ENCODE data around the gene RBBP5. TPM values are rescaled to one million over a fixed set of nuclear protein-coding genes. Genes with fewer than 3 reads are reported as not detected.

The RBBP5 gene
- polyA plus RNA-seq, 1 donor, result 10.9 TPM

GRCh38 chr1:205056956-205057568, 64.7 kb downstream of the RBBP5 start:
- no peak for DNase-seq

- DNase-seq, result no peak
These were observed 65.6 kb downstream of the RBBP5 start for GRCh38 chr1:205056188-205056611.

- DNase-seq, result no peak
These were observed 67.8 kb downstream of the RBBP5 start for GRCh38 chr1:205054013-205054412.

- no peak for DNase-seq
These were observed 68.5 kb downstream of the RBBP5 start for GRCh38 chr1:205053296-205053695.

- DNase-seq, result no peak
These were observed 69.1 kb downstream of the RBBP5 start for GRCh38 chr1:205052690-205053089.

GRCh38 chr1:205049479-205049878, 72.3 kb downstream of the RBBP5 start:
- DNase-seq, result no peak

- DNase-seq, result no peak
These were observed 73.4 kb downstream of the RBBP5 start for GRCh38 chr1:205048382-205048781.

- DNase-seq, result no peak
These were observed 74.0 kb downstream of the RBBP5 start for GRCh38 chr1:205047764-205048231.

GRCh38 chr1:205046870-205047269, 74.9 kb downstream of the RBBP5 start:
- no peak for DNase-seq

GRCh38 chr1:205045146-205045545, 76.6 kb downstream of the RBBP5 start:
- DNase-seq, result no peak

GRCh38 chr1:205044741-205045140, 77.0 kb downstream of the RBBP5 start:
- no peak for DNase-seq

GRCh38 chr1:205043866-205044265, 77.9 kb downstream of the RBBP5 start:
- no peak for DNase-seq

- DNase-seq, result no peak
These were observed 78.6 kb downstream of the RBBP5 start, which contains the start of gene CNTN2 for GRCh38 chr1:205042911-205043806. TSS of gene CNTN2 (plus strand) at chr1:205043212. CDS start at chr1:205053186, 9,974 bp downstream.

- no peak for DNase-seq
These were observed 79.5 kb downstream of the RBBP5 start for GRCh38 chr1:205041998-205042910.

- DNase-seq, result no peak
These were observed 80.6 kb downstream of the RBBP5 start for GRCh38 chr1:205041001-205041715.

- DNase-seq, result no peak
These were observed 83.5 kb downstream of the RBBP5 start for GRCh38 chr1:205038132-205038786.

GRCh38 chr1:205037539-205037938, 84.2 kb downstream of the RBBP5 start:
- DNase-seq, result no peak
